ENCODE results near the gene TIAM2. TPM values are rescaled to one million over a fixed set of nuclear protein-coding genes. Genes with fewer than 3 reads are reported as not detected.

TIAM2 gene
- total and polyA plus RNA-seq, 2 experiments from 2014 or later, result 14.2 to 24.4 TPM

- no peak for TF ChIP-seq ZNF462 (CRISPR knock-in tag; IDR thresholded peaks at IDR 0.05)
- no peak for TF ChIP-seq EZH2 (IDR thresholded peaks at IDR 0.05; ENCODE audit: low read depth, unreplicated experiment)
- no peak for TF ChIP-seq NANOG (IDR thresholded peaks at IDR 0.05; ENCODE audit: borderline replicate concordance)
- TF ChIP-seq ZNF331 (CRISPR knock-in tag; IDR thresholded peaks at IDR 0.05; ENCODE audit: low read depth), result no peak
- TF ChIP-seq CTCF (conservative IDR thresholded peaks at IDR 0.05; ENCODE audit: low read depth in 2 of 2), result no peak
- TF ChIP-seq REST (IDR thresholded peaks at IDR 0.05; ENCODE audit: unreplicated experiment), result no peak
- no peak for TF ChIP-seq JUNB (IDR thresholded peaks at IDR 0.05; ENCODE audit: unreplicated experiment)
- no peak for TF ChIP-seq CREB1 (CRISPR knock-in tag; IDR thresholded peaks at IDR 0.05; ENCODE audit: low read depth)
- no peak for TF ChIP-seq STAT1 (IDR thresholded peaks at IDR 0.05; ENCODE audit: unreplicated experiment)
Observed at GRCh38 chr6:155173488-155173887, 178.4 kb downstream of the TIAM2 start (continued).
